HCT116 (cell line): Measurements from ENCODE around the gene CGNL1. TPM values are rescaled to one million over a fixed set of nuclear protein-coding genes. Genes with fewer than 3 reads are reported as not detected.

Source experiments
- ATAC-seq: fragments of 200-7000 bp; cut with Tn5 transposase; 2 replicates; pipeline ENCODE4 v1.9.1; 2020; ENCODE audit warnings: mild to moderate bottlenecking, moderate library complexity
- BruUV-seq: library from RNA; stranded (reverse); fragments of 400-500 nt; replicated peaks from 2 replicates; lab custom pipeline; 2021; lab: Mats Ljungman, UMichigan
- CTCF ChIA-PET: fragments of 300-600 bp; sonication (Branson Sonifier 250); formaldehyde crosslinking; loops from one replicate; lab custom pipeline; 2021; ENCODE audit warnings: antibody characterized with exemption; lab: Charles Lee
- POLR2A ChIA-PET: fragments of 300-600, 350-600 bp; sonication (Branson Sonifier 250); formaldehyde crosslinking; loops from one replicate; lab custom pipeline; 2021; ENCODE audit warnings: antibody characterized with exemption; lab: Charles Lee
- RAD21 ChIA-PET, 2 experiments: fragments of 300-600 bp; sonication (Branson Sonifier 250); formaldehyde crosslinking; loops; one replicate each; lab custom pipeline; 2023; ENCODE audit warnings: low total read pairs in 2 of 2; ENCODE audit not compliant: uncharacterized antibody in 2 of 2, unreplicated experiment in 2 of 2, low non-redundant PET in 1 of 2; lab: Charles Lee
- DNase-seq: peaks from one replicate; pipeline ENCODE4 v3.0.0-alpha.2; 2010; ENCODE audit warnings: low read depth, low spot score
- H2AFZ ChIP-seq: fragments of 200-600 bp; shearing (Covaris generic), sonication (generic); 2 replicates; pipeline ENCODE4 v1.6.1; 2017; ENCODE audit warnings: low read depth, mixed run types, mixed read lengths, antibody characterized with exemption, low read length; ENCODE audit not compliant: poor library complexity, severe bottlenecking
- H3K27ac ChIP-seq: 2 replicates; pipeline ENCODE4 v1.5.1; 2012; ENCODE audit warnings: low read depth, low read length
- H3K27me3 ChIP-seq: fragments of 200-600 bp; sonication (generic); 2 replicates; pipeline ENCODE4 v1.6.1; 2016; ENCODE audit warnings: mixed run types, low read length, mixed read lengths; ENCODE audit not compliant: insufficient read depth
- H3K36me3 ChIP-seq, 2 experiments: fragments of 200-500 bp in 1 of 2; fragments of 200-600 bp in 1 of 2; sonication (Bioruptor generic) in 1 of 2; sonication (generic) in 1 of 2; 2 replicates each; pipeline versions ENCODE4 v1.5.1 to v1.6.1; 2014 to 2016; ENCODE audit warnings: low read length in 2 of 2, inconsistent platforms in 1 of 2, mixed read lengths in 1 of 2, mixed run types in 1 of 2; ENCODE audit not compliant: insufficient read depth in 2 of 2, control insufficient read depth in 1 of 2
- H3K4me1 ChIP-seq, 2 experiments: fragments of 200-600 bp in 1 of 2; sonication (generic) in 1 of 2; 2 replicates each; pipeline versions ENCODE4 v1.5.1 to v1.6.1; 2012 to 2017; ENCODE audit warnings: low read length in 2 of 2, inconsistent platforms in 1 of 2, mild to moderate bottlenecking in 1 of 2, mixed read lengths in 1 of 2, mixed run types in 1 of 2, moderate library complexity in 1 of 2; ENCODE audit not compliant: insufficient read depth in 2 of 2, control insufficient read depth in 1 of 2
- H3K4me2 ChIP-seq: fragments of 200-600 bp; sonication (generic); 2 replicates; pipeline ENCODE4 v1.6.1; 2017; ENCODE audit warnings: mixed run types, low read length, mixed read lengths
- H3K4me3 ChIP-seq, 2 experiments: fragments of 200-600 bp in 1 of 2; sonication (generic) in 1 of 2; replicated peaks in 1 of 2; 2 replicates each; pipeline ENCODE4 v1.5.1; 2011 to 2016; ENCODE audit warnings: low read length in 2 of 2, control low read depth in 1 of 2, low read depth in 1 of 2, mild to moderate bottlenecking in 1 of 2, mixed read lengths in 1 of 2, mixed run types in 1 of 2
- H3K79me2 ChIP-seq: fragments of 200-600 bp; sonication (generic); 2 replicates; pipeline ENCODE4 v1.6.1; 2017; ENCODE audit warnings: mild to moderate bottlenecking, mixed run types, low read length, moderate library complexity, mixed read lengths; ENCODE audit not compliant: insufficient read depth
- H3K9ac ChIP-seq: fragments of 200-600 bp; sonication (generic); 2 replicates; pipeline ENCODE4 v1.6.1; 2016; ENCODE audit warnings: low read length, mixed read lengths
- H3K9me2 ChIP-seq: fragments of 200-600 bp; sonication (generic), shearing (Covaris generic); 2 replicates; pipeline ENCODE4 v1.6.1; 2017; ENCODE audit warnings: mixed run types, mild to moderate bottlenecking, moderate library complexity; ENCODE audit not compliant: insufficient read depth
- H3K9me3 ChIP-seq, 2 experiments: fragments of 200-500 bp in 1 of 2; fragments of 200-600 bp in 1 of 2; sonication (Bioruptor generic) in 1 of 2; sonication (generic) in 1 of 2; 2 replicates each; pipeline ENCODE4 v1.6.1; 2014 to 2017; ENCODE audit warnings: low read length in 2 of 2, mixed read lengths in 2 of 2, inconsistent platforms in 1 of 2, low read depth in 1 of 2, mild to moderate bottlenecking in 1 of 2, mixed run types in 1 of 2, moderate library complexity in 1 of 2; ENCODE audit not compliant: control insufficient read depth in 1 of 2, insufficient read depth in 1 of 2
- H4K20me1 ChIP-seq: fragments of 200-600 bp; sonication (generic), shearing (Covaris generic); 2 replicates; pipeline ENCODE4 v1.6.1; 2017; ENCODE audit warnings: mixed run types, mild to moderate bottlenecking, moderate library complexity; ENCODE audit not compliant: insufficient read depth
- ATF3 ChIP-seq: IDR thresholded peaks from 2 replicates; pipeline ENCODE4 v1.6.1; 2012
- CBX3 ChIP-seq: IDR thresholded peaks from 2 replicates; pipeline ENCODE4 v1.6.1; 2012; ENCODE audit warnings: low read depth
- ELF1 ChIP-seq: IDR thresholded peaks from 2 replicates; pipeline ENCODE4 v1.6.1; 2012; ENCODE audit warnings: low read depth, borderline replicate concordance
- EZH2 ChIP-seq: fragments of 200-600 bp; sonication (generic); IDR thresholded peaks from 2 replicates; pipeline ENCODE4 v1.6.1; 2017; ENCODE audit warnings: antibody characterized with exemption, mixed run types
- POLR2AphosphoS5 ChIP-seq: IDR thresholded peaks from 2 replicates; pipeline ENCODE4 v1.6.1; 2011; ENCODE audit warnings: mild to moderate bottlenecking, low read depth, low read length, moderate library complexity
- SP1 ChIP-seq: IDR thresholded peaks from 2 replicates; pipeline ENCODE4 v1.6.1; 2012; ENCODE audit warnings: low read depth
- YY1 ChIP-seq: IDR thresholded peaks from 2 replicates; pipeline ENCODE4 v1.6.1; 2011; ENCODE audit warnings: low read length, low read depth, moderate library complexity, mild to moderate bottlenecking; ENCODE audit not compliant: insufficient replicate concordance; ENCODE audit errors: extremely low read depth
- ZBTB33 ChIP-seq: IDR thresholded peaks from 2 replicates; pipeline ENCODE4 v1.6.1; 2011; ENCODE audit warnings: mild to moderate bottlenecking, low read length, moderate library complexity; ENCODE audit not compliant: insufficient replicate concordance; ENCODE audit errors: extremely low read depth
- ZFX ChIP-seq: fragments of 450-650 bp; IDR thresholded peaks from 2 replicates; pipeline ENCODE4 v1.6.1; 2017
- ZNF274 ChIP-seq: fragments of 200-500 bp; sonication (Bioruptor generic); IDR thresholded peaks from 2 replicates; pipeline ENCODE4 v1.6.1; 2014; ENCODE audit warnings: mild to moderate bottlenecking, low read depth, low read length, inconsistent platforms
- intact Hi-C: fragments of 100-400 bp; cut with micrococcal nuclease; formaldehyde crosslinking; loops from 2 replicates; pipeline ENCODE4 v1.10.0; 2022
- total RNA-seq: library from RNA; stranded (reverse); gene quantifications from one replicate; pipeline ENCODE4 v1.2.1, GENCODE V29; 2021; ENCODE audit not compliant: unreplicated experiment

Gene CGNL1
- total RNA-seq, 1 experiment from 2014 or later = 2.2 TPM

- Histone ChIP-seq H3K4me2 (no peak overlapping the region), H2AFZ (no peak overlapping the region), H3K9ac (no peak overlapping the region), H4K20me1 (no peaks in the 10 kb centered on the region), H3K9me3 (no peaks in the 10 kb centered on the region; a peak in 1 of 4 replicates), H3K36me3 (no peaks in the 10 kb centered on the region), H3K27me3 (no peaks in the 10 kb centered on the region), H3K4me3 (no peak overlapping the region), H3K27ac (no peak overlapping the region), H3K79me2 (no peaks in the 10 kb centered on the region), H3K4me1 (peaks cover 31 to 36% of the 10 kb centered on the region in 2 experiments), H3K9me2 (no peaks in the 10 kb centered on the region)
- DNase-seq = no peak
- ChIA-PET CTCF (interaction anchor here (1.2 to 4.0 kb wide), 2 partner anchors 12 to 26 kb away, joined by 4 to 22 read pairs; no protein-coding TSS in a partner anchor), POLR2A (no interaction called here), RAD21 (no interaction called here)
- no peak for TF ChIP-seq SP1
- TF ChIP-seq ATF3 = no peak
- no peak for TF ChIP-seq YY1
- TF ChIP-seq CBX3 = no peak
- TF ChIP-seq ZBTB33 = no peak
- no peak for TF ChIP-seq ELF1
- TF ChIP-seq ZNF274 = no peak
- TF ChIP-seq POLR2AphosphoS5 = no peak
- TF ChIP-seq EZH2 = no peak
- no peak for TF ChIP-seq ZFX
- BruUV-seq = no TSS peak
- ATAC-seq = no peak
- intact Hi-C loops = no loop called here
Observed at GRCh38 chr15:57554063-57554811, 177.9 kb downstream of the CGNL1 start.
